ENCODE data around the gene LRPAP1.

LRPAP1 gene

GRCh38 chr4:3498901-3499510 is 33.2 kb downstream of the LRPAP1 start:
- no peak for DNase-seq

GRCh38 chr4:3498407-3498806 is 33.8 kb downstream of the LRPAP1 start:
- no peak for DNase-seq

- no peak for DNase-seq
These were observed 34.5 kb downstream of the LRPAP1 start for GRCh38 chr4:3497523-3498389.

GRCh38 chr4:3497095-3497494 is 35.1 kb downstream of the LRPAP1 start:
- DNase-seq: no peak

GRCh38 chr4:3496021-3496420 is 36.2 kb downstream of the LRPAP1 start:
- no peak for DNase-seq

- no peak for DNase-seq
These were observed 36.8 kb downstream of the LRPAP1 start for GRCh38 chr4:3495204-3495975.

GRCh38 chr4:3494462-3494871 is 37.8 kb downstream of the LRPAP1 start:
- DNase-seq: no peak

- DNase-seq: no peak
These were observed 38.3 kb downstream of the LRPAP1 start for GRCh38 chr4:3493720-3494461.

- DNase-seq: no peak
These were observed 39.2 kb downstream of the LRPAP1 start for GRCh38 chr4:3492741-3493719.

GRCh38 chr4:3491681-3492405 is 40.4 kb downstream of the LRPAP1 start:
- DNase-seq: no peak

- DNase-seq: no peak
These were observed 42.7 kb downstream of the LRPAP1 start for GRCh38 chr4:3489451-3489962.

GRCh38 chr4:3488820-3489219 is 43.4 kb downstream of the LRPAP1 start:
- DNase-seq: no peak

- DNase-seq: no peak
These were observed 44.4 kb downstream of the LRPAP1 start for GRCh38 chr4:3487861-3488260.

GRCh38 chr4:3486541-3487540 is 45.4 kb downstream of the LRPAP1 start:
- no peak for DNase-seq

- no peak for DNase-seq
These were observed 46.2 kb downstream of the LRPAP1 start for GRCh38 chr4:3485886-3486540.

GRCh38 chr4:3485011-3485791 is 47.0 kb downstream of the LRPAP1 start:
- no peak for DNase-seq

- no peak for DNase-seq
These were observed 47.9 kb downstream of the LRPAP1 start for GRCh38 chr4:3484057-3484973.

All from NCI-H1092 treated with DMSO at 0.1 percent for 48 hours (cell line).